Astrocyte of the cerebellum (primary cell): ENCODE measurements around the gene RAB44.

Experiments used
- DNase-seq: peaks from one replicate; pipeline ENCODE4 v3.0.0-alpha.2; 2011; ENCODE audit warnings: low read depth
- H3K4me3 ChIP-seq: 2 replicates; pipeline ENCODE4 v1.5.1; 2011; ENCODE audit warnings: mild to moderate bottlenecking, low read depth, low read length, moderate library complexity
- in situ Hi-C: cut with HindIII; loops from 2 replicates; pipeline ENCODE4 v1.10.0; 2017; ENCODE audit warnings: low sequenced_read_pairs
- TF ChIP-seq, protein P1 (sequence below): IDR thresholded peaks from 2 replicates; pipeline ENCODE4 v1.5.1; 2012; ENCODE audit warnings: low read length, low read depth, moderate library complexity, mild to moderate bottlenecking; ENCODE audit errors: missing control alignments

The RAB44 gene

DNA sequence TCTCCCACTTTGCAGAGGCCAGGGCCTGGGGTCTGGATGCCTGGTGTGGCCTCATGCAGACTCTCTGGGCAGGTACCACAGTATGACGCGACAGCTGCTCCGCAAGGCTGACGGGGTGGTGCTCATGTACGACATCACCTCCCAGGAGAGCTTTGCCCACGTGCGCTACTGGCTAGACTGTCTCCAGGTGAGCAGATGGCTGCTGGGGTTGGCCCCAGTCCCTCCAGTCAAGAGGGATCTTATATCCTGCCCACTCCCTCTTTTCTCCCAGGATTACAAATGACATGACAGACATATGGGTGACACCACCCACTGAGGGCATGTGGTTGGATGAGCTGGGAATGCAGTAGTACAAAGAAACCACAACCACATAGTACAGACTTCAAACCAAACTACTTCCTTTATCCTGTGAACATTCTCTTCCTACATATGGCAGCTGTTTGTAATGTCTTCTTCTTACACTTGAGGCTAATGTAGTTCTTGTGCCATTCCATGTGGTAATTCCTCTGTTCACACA lies 29.9 kb downstream of the RAB44 start:
- TF ChIP-seq, protein P1, sequence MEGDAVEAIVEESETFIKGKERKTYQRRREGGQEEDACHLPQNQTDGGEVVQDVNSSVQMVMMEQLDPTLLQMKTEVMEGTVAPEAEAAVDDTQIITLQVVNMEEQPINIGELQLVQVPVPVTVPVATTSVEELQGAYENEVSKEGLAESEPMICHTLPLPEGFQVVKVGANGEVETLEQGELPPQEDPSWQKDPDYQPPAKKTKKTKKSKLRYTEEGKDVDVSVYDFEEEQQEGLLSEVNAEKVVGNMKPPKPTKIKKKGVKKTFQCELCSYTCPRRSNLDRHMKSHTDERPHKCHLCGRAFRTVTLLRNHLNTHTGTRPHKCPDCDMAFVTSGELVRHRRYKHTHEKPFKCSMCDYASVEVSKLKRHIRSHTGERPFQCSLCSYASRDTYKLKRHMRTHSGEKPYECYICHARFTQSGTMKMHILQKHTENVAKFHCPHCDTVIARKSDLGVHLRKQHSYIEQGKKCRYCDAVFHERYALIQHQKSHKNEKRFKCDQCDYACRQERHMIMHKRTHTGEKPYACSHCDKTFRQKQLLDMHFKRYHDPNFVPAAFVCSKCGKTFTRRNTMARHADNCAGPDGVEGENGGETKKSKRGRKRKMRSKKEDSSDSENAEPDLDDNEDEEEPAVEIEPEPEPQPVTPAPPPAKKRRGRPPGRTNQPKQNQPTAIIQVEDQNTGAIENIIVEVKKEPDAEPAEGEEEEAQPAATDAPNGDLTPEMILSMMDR: no peak
- in situ Hi-C loops: no loop called here
- DNase-seq: peak; percentile 33
- H3K4me3 ChIP-seq: no peak overlapping the region

DNA sequence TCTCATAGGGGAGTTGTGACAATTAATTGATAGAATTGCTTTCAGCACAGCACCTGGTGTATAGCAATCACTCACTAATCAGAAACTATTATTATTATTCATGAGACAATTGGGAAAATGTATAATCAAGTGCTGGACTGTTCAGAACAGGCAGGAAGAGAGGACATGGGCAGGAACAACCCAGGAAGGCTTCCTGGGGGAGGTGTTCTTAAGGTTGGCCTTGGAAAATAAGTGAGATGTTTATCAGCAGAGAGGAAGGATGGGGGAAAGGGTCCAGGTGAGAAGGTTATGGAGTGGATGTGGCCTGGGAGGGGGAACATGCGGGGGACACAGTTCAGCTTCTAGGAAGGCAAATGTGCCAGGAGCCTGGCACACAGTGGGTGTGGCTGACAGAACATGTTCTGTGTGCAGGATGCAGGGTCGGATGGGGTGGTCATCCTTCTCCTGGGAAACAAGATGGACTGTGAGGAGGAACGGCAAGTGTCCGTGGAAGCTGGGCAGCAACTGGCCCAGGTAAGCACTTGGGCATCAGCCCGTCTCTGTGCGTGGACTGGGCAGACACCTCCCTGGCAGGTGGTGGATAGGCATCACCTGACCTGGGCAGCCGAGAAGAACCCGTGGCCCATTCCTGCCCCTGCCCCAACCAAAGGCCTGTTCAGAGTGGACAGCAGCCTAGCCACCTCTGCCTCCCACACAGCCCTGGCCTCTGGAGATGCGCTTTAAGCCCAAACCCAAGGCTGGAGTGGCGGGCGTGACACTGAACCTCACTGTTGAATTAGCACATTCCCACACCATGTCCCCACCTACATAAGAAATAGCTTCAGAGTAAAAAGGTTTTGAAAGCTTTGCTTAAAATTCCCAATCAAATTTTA lies 30.9 kb downstream of the RAB44 start:
- no peak overlapping the region for H3K4me3 ChIP-seq
- in situ Hi-C loops: no loop called here
- TF ChIP-seq, protein P1: no peak
- DNase-seq: no peak

DNA sequence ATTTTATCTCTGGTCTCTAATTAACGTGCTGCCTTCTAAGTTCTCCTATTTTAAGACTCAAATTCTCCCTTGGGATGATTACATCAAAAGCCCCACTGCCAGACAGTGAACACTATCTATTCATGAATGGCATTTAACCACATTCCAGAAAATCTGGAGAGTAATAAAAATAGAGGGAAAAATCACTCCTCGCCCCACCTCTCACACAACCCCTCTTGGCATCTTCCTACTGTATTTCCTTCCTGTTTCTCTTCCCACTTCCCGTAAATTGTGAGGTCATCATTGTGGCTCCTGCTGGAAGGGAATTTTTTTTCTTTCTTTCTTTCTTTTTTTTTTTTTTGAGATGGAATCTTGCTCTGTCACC lies 31.5 kb downstream of the RAB44 start:
- in situ Hi-C loops: no loop called here
- H3K4me3 ChIP-seq: no peak overlapping the region
- TF ChIP-seq, protein P1: no peak
- DNase-seq: no peak

DNA sequence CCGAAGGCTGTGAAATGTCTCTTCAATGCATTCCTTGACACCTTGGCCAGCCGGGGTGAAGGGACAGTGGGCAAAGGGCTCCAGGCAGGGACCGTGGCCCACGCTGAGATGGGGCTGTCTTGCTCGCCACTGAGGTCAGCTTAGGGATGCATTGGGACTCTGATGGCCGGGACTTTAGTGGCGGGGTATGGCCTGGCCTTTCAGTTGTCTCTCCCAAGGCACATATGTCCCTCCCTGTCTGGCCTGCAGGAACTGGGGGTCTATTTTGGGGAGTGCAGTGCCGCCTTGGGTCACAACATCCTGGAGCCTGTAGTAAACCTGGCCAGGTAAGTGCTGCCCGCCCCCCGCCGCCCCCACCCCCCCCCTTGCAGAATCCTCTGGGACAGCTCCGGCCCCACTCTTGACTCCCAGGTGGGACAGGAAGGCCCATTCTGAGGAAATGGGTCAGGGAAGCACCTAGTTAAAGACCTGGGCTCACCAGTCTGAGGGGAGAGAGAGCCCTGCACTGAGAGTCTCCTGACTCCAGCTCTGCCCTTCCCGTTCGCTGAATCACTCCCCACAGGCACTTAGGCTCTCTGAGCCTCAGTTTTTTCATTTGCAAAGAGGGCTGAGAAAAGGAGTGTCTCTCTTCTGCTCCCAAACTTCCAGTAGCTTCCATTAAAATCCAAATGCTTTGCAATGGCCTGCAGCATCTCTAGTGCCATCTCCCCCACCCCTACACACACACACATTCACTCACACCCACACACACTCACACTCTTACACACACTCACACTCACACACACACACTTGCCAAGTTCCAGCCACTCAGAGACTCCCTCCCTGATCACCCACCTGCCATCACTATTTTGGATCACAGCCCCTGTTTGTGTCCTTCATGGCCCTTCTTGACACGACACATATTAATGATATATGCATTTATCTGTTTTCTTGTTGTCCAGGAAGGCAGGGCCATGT lies 33.1 kb downstream of the RAB44 start:
- no peak for DNase-seq
- TF ChIP-seq, protein P1: no peak
- in situ Hi-C loops: no loop called here
- no peak overlapping the region for H3K4me3 ChIP-seq

DNA sequence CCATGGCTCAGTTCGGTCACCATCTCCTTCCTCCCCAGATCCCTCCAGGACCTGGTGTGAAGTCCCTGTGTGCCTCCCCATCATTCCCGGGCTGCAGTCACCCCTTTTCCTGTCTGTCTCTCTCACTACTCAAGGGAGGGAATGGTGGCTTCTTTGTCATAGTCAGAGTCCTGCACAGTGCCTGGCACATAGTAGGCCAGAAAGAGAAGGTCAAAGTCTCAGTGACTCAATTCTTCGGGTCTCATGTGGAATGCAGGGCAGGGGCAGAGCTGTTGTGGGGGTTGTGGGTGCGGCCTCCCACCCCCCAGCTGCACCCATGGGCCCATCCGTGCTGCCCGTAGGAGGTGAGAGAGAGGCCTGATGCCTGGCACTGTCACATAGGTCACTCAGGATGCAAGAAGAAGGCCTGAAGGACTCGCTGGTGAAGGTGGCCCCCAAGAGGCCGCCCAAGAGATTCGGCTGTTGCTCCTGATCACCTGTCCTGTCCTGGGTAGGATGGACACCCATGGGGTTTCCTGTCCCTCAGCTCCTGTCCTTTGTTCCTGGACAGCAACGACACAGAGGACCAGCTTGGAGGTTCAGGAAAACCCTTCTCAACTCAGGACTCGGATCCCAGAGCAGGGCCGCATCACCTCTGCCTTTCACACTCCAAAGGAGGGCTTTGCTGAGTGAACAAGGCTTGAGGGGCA lies 34.1 kb downstream of the RAB44 start:
- no peak for DNase-seq
- no peak overlapping the region for H3K4me3 ChIP-seq
- TF ChIP-seq, protein P1: no peak
- in situ Hi-C loops: no loop called here

DNA sequence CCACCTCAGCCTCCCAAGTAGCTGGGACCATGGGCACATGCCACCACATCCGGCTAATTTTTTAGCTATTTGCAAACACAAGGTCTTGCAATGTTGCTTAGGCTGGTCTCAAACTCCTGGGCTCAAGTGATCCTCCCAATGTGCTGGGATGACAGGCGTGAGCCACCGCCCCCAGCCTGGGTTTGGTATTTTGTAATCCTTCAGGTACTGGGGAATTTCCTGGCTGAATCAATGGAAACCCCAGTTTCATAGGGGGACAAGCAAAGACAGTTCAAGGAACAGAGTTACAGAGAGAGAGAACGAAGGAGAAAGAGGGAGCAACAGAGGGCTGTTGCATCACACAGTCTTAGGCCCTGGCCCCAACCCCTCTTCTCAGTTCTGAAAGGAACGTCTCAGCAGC lies 35.7 kb downstream of the RAB44 start:
- DNase-seq: no peak
- no peak overlapping the region for H3K4me3 ChIP-seq
- in situ Hi-C loops: no loop called here
- TF ChIP-seq, protein P1: no peak
